Measurements from ENCODE around the gene ZNF804A.

Gene ZNF804A

GRCh38 chr2:184598316-184599053 is at the start of gene ZNF804A:
Gene ZNF804A (plus strand): TSS chr2:184598529. CDS start chr2:184598960, 431 bp downstream.
- DNase-seq (ENCODE audit: low read depth): no peak

DNA sequence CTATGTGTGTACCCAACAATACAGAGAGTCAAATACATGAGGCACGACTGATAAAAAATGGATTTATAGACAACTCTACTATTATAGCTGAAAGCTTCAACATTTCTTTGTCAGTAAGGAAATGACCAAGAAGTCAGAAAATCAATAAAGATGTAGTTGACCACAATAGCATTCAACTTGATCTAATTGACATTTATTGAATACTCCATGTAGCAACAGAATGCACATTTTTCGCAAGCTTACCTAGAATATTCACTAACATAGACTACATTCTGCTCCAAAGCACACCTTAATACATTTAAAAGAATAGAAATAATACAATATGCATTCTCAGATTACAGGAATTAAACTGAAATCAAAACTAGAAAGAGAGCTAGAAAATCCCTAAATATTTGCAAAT is 49.2 kb upstream of the ZNF804A start:
- DNase-seq (ENCODE audit: low read depth): no peak

GRCh38 chr2:184551626-184552025 is 46.7 kb upstream of the ZNF804A start:
- DNase-seq (ENCODE audit: low read depth): no peak

- DNase-seq (ENCODE audit: low read depth): no peak
These were observed 43.6 kb upstream of the ZNF804A start for GRCh38 chr2:184554736-184555135.

GRCh38 chr2:184555352-184555751 is 43.0 kb upstream of the ZNF804A start:
- no peak for DNase-seq (ENCODE audit: low read depth)

GRCh38 chr2:184556639-184557038 is 41.7 kb upstream of the ZNF804A start:
- no peak for DNase-seq (ENCODE audit: low read depth)

GRCh38 chr2:184558713-184559464 is 39.4 kb upstream of the ZNF804A start:
- DNase-seq (ENCODE audit: low read depth): no peak

GRCh38 chr2:184560603-184561002 is 37.7 kb upstream of the ZNF804A start:
- DNase-seq (ENCODE audit: low read depth): no peak

DNA sequence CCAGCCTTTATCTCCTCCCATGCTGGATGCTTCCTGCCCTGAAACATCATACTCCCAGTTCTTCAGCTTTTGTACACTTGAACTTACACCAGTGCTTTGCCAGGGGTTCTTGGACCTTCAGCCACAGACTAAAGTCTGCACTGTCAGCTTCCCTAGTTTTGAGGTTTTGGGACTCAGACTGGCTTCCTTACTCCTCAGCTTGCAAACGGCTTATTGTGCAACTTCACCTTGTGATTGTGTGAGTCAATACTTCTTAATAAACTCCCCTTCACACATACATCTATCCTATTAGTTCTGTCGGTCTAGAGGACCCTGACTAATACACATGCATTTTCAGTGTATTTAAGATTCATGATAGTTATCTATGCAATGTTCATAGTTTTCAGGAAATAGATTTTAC is 35.8 kb upstream of the ZNF804A start:
- DNase-seq (ENCODE audit: low read depth): no peak

DNA sequence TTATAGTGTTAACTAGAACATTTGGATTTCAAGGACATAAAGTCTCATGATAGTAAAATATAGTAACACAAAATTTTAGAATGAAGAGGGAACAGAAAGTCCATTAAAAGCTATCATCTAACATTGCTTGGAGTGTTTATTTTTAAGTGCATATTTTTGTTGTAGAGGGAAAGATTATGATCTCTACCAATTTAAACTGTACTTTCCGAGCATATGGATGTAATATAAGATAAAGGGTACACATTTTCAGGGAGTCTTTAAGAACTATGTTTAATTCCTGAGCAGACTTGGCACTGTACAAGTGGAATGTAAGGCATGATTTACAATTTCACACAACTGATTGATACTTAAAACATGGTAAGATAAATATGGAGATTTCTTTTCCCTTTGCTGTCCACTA is 34.2 kb upstream of the ZNF804A start:
- no peak for DNase-seq (ENCODE audit: low read depth)

- no peak for DNase-seq (ENCODE audit: low read depth)
These were observed 31.6 kb upstream of the ZNF804A start for GRCh38 chr2:184566716-184567115.

DNA sequence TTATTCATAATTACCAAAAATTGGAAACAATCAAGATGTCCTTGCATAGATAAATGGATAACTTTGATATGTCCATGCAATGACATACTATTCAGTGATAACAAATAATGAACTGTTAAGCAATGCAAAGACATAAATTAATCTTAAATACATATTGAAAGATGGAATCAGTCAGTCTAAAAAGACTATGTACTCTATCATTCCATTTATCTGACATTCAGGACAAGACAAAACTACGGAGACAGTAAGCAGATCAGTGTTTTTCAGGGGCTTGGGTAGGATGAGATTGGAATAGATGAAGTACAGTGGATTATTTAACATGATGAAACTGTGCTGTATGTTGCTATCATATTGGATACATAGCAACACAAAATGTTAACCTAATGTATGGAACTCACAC is 21.3 kb upstream of the ZNF804A start:
- no peak for DNase-seq (ENCODE audit: low read depth)

DNA sequence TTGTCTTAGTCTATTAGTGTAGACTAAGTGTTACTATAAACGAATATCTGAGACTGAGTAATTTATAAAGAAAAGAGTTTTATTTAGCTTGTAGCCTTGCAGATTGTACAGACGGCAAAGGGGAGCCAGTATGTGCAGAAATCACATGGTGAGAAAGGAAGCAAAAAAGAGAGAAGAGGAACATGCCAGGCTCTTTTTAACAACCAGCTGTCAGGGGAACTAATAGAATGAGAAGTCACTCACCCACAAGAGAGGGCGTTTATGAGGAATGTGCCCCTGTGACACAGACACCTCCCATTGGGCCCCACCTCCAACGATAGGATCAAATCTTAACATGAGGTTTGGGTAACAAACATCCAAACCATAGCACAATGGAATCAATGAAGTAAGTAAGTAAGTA is 20.6 kb upstream of the ZNF804A start:
- no peak for DNase-seq (ENCODE audit: low read depth)

DNA sequence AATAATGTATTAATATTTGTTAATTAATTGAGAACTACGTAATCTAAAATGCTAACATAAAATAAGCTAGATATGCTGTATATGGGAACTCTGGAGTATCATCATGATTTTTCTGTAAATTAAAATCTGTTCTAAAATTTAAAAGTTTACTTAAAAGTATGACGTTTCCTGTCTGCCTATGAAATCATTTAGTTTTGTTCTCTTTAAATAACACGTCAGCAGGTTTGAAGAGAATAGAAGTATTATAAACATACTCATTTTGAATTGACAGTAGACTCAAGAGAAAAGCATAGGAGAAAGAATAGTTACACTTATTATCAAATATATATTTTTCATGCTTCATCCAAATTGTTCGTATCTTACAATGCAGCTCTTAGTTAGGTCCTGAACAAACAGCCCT is 19.1 kb upstream of the ZNF804A start:
- DNase-seq (ENCODE audit: low read depth): no peak

GRCh38 chr2:184581391-184581790 is 16.9 kb upstream of the ZNF804A start:
- no peak for DNase-seq (ENCODE audit: low read depth)

GRCh38 chr2:184589261-184589660 is 9.1 kb upstream of the ZNF804A start:
- no peak for DNase-seq (ENCODE audit: low read depth)

DNA sequence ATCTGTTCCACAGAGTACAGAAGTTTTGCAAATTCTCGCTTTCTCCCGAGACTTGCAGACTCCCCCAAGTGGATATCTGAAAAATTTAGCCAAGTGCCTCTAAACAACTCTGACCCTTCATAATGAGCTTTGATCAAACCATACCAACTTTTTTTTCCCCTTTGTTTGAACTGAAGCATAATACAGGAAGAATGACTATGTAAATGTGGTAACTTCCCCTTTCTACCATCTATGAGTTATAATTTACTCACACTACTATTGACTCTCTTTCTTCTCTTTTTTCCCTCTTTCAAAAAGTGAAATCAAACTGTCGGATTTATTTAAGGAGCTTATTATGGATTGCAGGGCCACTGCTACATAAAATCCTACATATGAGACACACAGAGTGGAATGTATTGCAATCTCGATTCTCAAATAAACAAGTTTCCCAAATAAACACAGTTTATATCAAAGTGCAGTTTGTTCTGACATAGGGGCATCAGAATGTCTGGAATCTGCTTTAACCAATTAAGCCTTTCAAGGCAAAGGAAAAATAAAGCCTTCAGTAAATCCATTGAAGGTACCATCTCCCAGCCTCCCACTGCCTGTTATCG is 1.4 kb upstream of the ZNF804A start:
- DNase-seq (ENCODE audit: low read depth): no peak

- DNase-seq (ENCODE audit: low read depth): no peak
These were observed 748 bp upstream of the ZNF804A start for GRCh38 chr2:184597571-184597991.

- DNase-seq (ENCODE audit: low read depth): no peak
These were observed 370 bp upstream of the ZNF804A start for GRCh38 chr2:184598002-184598315.

DNA sequence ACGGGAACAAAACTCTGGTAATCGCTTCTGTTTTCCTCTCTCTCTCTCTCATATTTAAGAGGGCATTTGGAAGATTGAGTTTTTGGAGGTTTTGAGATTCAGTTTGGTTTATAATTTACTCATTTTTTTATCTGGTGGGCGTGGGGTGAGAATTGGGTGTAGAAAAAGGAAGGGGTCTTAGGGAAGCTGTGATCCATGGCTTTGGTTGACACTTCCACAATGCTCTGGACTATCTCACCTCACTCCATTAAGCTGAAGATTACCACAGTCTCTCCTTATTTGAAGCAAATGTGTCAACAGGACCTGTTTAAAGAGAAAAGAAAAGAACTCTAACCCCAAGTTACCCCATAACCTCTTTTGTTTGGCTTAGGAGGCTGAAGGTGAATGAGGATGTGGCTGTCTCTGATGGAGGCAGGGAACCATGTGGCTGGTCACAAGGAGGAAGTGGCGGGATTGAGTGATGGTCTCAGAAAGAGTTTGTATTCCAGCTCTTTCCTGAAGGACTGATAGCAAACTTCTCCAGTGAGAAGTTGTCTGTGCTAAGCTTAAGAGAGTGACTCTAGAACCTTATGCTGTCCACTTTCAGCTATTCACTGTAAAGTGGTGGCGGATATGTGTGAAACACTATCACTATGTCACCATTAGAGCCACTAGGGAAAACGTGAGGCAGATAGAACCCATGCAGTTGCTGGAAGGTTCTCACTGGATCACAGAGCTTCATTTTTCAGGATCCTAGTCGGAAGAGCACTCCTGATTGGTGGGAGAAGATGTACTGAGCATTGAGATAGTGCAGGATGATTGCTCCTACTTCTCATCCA is 934 bp downstream of the ZNF804A start:
- no peak for DNase-seq (ENCODE audit: low read depth)

DNA sequence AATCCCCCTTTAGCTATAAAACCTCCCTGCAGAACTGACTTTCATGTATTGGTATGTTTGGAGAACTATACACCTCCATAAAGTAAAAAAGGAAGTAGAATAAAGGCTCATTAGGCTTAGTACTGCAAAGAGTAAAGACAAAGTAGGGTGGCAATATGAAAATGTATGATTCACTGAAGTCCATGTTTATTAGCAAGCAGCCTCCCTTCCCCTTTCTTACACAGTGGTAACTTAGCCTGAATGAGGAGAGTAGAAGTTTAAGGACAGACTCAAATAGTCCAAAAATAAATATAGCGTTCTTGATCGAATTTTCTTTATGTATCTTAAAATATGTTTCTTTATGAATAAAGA is 1.5 kb downstream of the ZNF804A start:
- no peak for DNase-seq (ENCODE audit: low read depth)

DNA sequence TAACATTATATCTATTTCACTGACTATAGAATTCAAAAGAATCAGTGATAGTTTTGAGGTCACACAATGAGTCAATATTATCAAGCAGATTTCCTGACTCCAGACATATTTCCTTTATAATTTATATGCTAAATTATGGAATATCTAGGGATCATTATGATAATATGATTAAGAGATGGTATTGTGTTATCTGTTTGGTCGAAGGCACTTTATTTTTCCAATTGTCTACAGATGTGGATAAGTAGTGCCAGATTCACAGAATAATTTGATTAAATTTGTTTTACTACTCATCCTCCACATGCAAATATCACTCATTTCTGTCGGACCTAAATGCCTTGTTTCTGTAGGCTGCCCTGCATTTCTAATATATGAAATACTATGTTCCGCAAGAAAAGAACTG is 4.4 kb downstream of the ZNF804A start:
- DNase-seq (ENCODE audit: low read depth): no peak

- DNase-seq (ENCODE audit: low read depth): no peak
These were observed 12.6 kb downstream of the ZNF804A start for GRCh38 chr2:184610891-184611290.
